Measurements from ENCODE around the gene NRP1. TPM values are rescaled to one million over a fixed set of nuclear protein-coding genes. Genes with fewer than 3 reads are reported as not detected.

The NRP1 gene
- polyA plus RNA-seq, 3 donors = 149 to 166 (median 158) TPM

DNA sequence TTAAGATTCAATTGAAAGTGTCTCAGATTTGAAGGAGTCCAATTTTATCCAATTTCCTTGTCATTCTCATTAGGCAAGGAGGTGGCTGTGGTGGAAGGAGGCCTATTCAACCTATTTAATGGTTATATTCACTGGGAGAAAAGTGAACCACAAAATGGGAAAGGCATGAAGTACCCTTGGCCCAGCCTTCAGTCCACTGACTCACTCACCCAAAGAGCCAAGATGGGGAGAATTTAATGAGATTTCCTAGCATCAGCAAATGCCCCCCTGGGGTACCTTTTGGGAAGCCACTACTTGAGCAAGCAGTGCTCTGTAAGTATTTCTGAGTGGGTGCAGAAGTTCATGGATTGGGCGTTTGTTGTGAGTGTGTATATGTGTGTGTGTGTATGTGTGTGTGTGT lies 144.1 kb downstream of the NRP1 start:
- DNase-seq = no peak

DNA sequence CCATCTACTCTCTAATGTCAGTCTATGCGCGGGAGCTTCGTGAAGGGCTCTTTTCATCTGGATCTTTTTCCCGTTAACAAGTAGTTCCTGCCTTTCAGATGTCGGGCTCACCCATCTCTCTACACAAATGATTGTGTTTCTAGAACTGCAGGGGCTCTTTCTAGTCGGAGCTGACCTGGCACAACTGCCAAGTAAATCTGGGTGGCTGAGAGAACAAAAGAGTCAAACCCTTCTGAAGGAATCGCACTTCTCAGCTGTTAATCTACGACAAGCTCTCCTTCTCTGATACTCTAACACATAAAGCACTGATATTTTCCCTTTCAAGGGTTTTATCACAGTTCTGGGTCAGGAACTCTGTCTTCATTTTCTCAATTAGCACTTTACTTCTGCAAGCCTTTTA lies 144.7 kb downstream of the NRP1 start:
- DNase-seq = no peak

DNA sequence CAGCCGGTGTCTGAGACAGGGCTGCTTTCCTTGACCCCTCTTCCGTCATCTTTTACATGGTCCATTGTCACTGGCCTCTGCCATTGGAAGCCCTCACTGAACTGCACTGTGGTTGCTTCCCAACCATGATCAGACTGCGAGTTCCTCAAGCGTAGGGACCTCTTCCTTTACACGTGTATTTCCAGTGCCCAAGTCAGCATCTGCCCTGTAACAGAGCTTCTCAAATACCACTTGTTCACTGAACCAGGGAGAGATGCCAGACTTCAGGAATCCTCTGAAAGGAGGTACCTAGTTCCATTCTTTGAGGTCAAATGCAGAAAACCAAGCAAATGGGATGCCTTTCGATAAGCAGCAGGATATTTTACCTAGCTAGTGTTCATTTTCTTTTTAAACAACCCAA lies 145.1 kb downstream of the NRP1 start:
- peak; percentile 46 for DNase-seq

DNA sequence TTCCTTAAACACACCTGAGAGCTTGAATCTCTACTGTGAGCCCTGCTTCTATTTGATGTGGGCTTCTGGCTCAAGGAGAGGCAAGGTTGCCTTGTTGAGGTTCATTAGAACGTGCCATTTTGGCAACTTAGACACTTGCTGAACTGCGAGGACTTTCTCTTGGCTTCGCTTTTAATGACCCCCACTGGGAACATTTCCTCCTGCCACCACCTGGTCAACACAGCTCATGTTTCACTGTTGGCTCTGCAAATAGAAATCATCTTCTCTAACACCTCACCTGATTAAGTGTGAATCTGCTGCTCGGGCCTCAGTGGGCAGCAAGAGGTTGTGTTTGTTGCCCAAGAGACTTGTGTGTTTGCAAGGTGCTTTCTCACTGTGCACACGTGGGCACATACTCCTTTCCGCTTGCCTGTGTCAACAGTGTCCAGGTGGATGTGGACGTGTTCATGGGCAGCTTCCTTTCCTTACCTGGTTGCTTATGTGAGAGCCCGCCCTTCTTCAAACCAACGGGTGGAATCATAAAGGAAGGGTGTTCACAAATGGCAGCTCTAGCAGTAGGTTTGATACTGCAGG lies 147.0 kb downstream of the NRP1 start:
- no peak for DNase-seq

DNA sequence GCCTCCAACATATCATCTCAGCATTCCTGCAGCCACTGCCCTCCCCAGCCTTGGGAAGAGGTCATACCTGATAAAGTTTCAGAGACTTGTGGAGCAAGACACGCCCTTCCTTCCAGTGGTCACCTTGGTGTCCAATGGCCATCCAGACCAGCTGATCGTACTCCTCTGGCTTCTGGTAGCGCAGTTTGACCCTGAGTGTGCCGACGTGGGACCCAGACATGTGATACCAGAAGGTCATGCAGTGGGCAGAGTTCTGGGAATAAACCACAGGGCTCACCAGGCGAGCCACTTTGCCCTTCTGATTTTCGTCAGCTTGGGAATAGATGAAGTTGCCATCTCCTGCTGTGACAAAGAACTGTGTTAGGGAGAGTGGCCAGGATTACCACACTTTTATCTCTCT lies 148.3 kb downstream of the NRP1 start:
- DNase-seq = no peak

DNA sequence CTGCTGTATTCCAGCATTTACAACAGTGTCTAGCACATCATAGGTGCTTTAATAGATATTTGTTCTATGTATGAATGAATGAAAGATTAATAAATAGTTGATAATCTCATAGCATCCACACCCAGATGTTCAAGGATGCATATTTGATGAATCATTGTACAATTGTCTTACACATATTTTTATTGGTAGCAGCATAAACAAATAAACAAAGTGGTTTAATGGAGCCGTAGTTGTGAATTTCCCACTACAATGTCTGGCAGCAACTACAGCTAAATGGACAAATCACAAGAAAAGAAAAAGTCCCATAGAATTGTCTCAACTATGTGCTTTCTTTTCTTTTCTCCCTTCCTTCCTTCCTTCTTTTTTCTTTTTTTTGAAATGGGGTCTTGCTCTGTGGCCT lies 150.8 kb downstream of the NRP1 start:
- DNase-seq = no peak

DNA sequence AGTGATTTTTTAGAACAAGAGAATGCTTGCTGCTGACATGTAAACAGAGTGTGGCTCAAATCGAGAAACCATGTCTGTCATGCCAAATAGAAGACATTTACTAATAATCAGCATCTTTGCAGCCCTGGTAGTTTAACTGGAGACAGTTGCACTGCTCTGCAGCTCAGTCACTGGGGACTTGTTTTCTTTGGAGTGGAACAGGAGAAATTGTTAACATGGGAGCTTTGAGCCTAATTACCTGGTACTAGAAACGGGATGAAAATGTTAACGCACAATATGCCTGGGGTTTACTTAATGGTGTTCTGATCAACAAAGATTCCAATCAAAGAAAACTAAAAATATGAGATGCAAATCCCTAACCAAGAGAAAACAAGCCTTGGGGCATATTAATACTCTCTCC lies 153.5 kb downstream of the NRP1 start:
- DNase-seq = no peak

DNA sequence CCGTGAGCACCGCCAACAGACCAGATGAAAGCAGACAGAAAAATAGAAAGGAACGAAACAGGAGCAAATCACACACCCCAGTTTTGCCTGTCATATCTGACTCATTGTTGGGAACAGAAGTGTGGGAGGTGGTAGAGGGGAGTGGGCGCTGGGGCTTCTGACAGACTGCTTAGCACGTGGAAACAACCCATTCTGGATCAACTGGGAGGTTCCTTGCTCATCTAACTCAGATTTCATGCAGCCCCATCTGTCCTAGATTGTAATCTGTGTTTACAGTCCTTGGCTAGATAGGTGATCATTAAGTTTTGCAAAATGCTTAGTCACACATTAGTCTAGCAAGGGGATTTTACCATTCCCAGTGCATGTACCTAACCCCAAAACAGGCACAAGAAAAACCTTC lies 154.1 kb downstream of the NRP1 start:
- DNase-seq = no peak

DNA sequence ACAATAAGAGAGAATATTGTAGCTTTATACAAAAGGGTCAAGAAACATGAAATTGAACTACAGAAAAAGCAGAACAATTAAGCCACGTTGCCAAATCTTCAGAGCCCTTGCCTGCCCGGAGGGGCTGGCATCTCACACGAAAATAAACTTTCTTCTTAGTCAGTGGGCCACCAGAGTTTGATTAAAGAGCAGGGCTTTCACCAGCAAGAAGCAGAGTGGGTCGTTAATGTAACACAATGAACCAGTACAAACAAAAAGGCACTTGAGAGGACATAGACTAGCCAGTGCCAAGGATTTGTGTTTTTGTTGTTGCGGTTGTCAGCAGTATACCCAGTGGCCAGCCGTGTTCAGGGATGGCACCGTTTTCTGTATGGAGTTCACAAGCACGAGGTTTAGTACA lies 155.4 kb downstream of the NRP1 start:
- no peak for DNase-seq

DNA sequence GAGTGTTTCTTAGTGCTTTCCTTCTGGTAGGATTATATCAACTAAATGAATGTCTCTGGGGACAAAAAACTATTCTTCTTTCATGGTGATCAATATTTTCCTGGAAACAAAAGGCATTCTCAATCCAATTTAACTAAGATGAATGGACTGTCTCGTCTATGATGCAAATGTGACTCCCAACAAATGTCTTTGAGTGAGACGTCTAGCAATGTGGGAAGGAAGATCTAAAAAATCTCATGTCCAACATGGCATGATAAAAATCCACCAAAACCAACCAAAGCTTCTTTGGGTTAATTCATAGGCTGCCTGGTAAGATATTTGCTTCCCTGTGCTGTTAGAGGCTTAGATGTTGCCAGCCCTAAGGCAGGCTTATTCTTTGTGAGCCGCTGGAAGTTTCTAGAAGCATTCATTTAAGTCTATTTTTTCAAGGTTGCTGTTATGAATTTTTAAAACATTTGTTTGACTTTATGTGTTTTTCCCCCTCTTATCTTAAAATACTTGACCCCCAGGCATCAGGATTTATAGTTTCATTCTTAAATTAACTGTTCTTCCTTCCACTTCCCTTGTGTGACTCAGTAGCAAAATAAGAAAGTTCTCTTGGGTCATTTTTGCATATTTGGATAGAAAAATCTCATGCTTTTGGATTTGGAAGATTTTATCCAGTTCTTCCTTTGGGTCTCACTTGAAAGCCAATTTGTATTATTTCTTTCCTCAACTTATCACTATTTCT lies 156.3 kb downstream of the NRP1 start:
- no peak for DNase-seq

DNA sequence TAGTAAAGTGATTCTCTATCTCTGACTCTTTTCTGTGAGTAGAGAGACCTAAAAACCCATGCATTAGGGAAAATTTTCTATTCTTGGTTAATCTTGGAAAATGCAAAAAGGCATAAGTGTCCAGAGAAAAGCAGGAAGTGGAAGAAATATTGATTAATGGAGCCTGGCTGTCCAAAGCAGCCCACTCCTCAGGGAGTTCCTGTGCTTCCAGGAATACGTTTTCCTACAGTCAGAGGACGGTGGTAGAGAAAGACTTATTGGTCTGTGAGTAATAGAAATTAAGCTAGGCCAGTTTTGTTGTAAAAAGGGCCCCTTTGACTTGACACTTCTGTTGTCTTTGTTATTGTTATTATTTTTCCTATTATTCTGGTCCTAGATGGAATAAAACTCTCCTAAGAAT lies 157.8 kb downstream of the NRP1 start:
- DNase-seq = no peak

DNA sequence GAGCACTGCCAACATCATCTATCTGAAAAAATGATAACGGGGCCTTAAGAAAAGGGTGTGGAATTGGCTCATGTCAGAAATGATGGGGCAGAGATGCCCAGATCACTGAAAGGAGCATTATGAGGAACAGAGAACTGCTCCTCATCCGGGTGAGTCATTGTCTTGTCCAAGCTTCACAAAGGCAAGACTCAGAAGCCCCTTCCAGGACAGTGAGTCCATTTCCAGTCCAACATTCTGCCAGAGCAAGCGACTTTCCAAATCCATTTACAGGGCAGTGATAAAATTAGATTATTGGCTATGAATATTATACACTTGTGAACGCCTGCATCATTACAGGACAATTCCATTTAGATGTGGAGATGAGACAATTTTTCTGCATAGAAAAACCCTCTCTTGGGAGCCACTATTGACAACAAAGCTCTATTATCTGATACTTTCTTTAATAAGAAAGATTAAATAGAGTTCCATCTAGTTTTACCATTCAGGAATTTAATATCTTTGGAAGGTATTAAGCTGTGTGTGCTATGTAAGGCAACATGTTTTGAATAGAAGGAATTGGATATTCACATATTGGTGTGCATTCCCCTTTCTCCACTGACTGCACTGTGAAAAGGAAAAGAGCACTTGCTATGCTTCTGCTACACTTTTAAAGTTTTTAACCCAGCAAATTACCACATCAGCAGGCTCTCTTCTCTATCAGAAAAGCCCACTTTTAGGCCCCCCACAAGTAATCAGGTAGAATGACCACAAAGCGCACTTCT lies 159.6 kb downstream of the NRP1 start:
- DNase-seq = no peak

DNA sequence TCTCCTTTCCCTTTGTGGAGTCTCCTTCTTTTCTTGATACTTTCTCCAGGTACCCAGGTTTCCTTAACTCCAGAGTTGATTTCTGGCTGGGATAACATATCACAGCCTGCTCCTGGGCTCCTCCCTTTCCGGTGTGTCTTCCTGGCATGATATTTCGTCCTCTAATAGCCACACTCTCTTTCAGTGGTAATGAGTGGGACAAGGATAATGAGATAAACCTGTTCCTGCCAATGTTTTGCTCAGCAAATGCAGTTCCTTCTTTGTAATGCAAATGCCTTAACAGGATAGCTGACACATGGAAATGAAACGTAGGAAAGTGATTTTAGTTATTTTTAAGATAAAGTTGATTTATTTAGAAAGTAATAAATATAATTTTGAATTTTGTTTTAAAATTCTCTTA lies 168.6 kb downstream of the NRP1 start:
- DNase-seq = no peak

DNA sequence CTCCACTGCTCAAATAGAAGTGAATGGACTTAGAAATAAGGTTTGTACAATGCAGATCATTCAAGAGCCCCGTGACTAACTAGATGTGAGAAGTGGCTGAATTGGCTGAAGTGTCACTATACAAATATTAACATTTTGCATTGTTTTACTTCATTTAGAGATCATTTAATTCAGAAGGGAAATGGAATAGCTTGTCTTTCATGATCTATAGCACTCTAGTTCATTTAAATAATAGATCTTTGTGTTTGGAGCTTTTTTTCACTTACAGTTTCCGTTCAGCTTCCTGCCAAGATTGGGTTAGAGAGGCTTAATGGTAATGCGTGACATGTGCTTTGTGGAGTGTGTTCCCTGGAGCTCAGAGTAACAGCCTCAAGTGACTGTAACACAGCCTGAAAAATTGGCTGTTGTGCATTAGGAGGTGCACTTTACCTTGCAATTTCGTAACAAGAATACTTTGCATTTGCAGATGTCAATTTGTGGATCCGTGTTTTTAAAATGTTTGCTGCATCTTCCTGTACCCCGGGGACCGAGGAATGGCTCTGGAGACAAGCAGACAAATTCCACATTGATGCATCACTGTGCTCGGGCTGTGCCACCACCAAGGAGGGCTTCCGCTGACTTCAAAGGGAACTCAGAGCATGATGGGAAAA lies 170.3 kb downstream of the NRP1 start:
- peak; percentile 16 for DNase-seq

DNA sequence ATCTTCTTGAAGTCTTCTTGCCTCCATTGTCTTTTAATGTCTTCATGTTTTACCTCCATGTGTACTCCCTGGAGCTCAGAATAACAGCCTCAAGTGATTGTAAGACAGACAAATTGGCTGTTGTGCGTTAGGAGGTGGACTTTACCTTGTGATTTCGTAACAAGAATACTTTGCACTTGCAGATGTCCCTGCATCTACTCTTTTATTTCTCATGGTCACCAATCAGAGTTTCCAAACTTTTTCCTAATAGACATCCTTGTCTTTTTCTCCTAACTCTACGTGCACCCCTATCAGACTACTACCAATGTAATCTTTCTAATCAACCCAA lies 172.3 kb downstream of the NRP1 start:
- DNase-seq = no peak

DNA sequence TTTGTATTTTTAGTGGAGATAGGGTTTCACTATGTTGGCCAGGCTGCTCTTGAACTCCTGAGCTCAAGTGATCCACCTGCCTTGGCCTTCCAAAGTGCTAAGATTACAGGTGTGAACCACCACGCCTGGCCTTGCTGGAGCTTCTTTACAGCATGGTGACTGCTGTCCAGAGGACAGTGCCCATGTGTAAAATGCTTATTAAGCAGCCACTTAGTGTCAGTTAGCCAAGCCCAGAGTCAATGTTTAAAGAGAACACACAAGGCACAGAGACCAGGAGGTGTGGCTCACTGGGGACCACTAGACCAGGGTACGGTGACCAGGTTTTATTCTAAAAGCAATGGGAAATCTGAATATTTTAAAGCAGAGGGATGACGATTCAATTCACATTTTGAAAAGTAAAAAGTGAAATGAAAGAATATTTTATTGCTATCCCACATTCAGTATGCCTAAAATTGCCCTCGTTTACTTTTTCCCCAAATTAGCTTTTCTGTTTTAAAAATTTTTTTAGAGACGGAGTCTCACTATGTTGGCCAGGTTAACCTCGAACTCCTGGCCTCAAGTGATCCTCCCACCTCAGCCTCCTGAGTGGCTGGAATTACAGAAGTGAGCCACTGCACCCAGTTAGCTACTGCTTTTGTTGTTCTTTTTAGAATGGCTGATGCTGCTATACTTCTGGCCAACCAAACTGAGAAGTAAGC lies 172.8 kb downstream of the NRP1 start:
- no peak for DNase-seq

DNA sequence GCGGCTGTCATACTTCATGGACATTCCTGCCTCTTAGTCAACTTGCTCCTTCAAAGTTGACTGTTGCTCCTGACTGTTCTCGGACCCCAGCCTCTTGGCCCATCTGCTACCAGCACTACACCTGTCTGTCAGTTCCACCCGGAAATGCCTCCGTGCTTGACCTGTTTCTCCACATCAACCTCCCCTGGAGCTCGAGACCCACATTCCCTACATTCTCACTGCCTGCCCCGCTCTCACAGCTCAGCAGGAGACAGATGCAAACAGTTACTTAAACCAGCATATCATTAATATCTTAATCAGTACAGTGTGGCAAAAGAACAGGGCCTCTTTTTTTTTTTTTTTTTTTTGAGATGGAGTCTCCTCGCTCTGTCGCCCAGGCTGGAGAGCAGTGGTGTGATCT lies 174.3 kb downstream of the NRP1 start:
- DNase-seq = peak; percentile 28

DNA sequence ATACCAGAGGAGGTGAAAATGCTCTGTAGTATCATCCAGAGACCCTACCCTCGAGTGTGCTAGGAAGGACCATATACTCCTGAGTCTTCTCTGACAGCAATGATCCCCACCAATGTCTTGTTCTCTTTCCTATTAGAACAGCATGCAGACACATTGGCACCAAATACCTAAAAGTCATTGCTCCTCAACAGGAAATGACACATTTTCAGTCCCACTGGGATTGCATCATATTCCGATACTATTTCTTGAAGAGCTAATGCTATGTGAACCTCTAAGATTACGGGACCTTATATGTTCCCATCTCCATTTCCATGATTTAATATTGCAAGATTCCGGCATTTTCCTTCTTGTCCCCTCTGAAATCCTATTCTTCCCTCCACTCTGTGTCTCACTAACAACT lies 177.4 kb downstream of the NRP1 start:
- DNase-seq = no peak

DNA sequence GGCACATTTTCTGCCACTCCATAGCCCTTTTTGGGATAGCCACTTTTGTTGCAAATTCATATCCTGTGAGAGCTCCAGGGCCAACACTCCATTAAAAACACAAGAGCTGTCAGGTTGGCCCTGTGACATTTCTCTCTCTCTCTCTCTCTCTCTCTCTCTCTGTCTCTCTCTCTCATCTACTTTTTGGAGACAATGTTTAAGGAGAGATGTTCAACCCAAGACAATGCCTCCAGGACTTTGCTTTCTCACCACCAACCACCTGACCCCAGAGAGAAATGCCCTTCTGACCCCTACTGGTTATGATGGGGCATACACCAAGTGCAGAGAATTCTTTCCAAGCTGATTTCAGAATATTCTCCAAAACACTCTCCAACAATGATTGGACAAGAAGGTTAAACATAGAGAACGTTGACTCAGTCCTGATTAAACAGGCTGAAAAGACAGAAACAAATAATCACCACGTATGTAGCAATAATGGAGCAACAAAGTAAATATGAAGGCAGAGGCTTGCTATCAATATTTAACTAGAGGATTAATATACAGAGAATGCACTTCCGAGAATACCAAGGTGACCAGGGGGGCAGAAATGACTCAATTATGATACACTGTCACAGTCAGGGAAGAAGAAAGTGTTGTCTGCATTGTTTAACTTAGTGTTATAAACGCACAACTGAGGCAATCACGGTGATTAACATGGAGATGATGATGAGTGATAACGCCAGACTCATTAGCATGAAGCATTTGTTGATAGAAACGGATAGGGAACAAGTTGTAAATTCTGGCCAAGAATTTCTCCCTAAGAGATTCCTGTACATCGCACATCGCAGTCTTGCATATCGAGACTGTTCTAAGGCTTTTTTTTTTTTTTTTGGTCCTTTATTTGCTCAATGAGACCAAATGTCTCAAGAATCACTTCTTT lies 178.5 kb downstream of the NRP1 start:
- DNase-seq = no peak

DNA sequence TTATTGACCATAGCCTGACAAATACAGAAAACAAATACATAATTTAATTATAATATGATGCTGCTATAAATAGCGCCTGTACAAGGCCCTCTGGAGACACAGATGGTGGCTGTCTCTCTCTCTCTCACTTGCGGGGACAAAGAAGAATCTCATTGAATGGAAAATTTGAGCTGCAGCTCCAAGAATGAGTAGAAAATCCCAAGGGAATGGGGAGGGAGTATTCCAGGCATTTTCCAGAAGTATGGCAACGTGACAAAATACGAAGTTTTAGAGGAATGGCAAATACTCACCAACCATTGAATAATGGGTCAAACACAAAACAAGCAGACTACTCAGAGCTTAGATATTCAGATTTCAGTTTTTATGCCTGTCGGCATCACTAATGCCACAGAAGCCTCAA lies 179.9 kb downstream of the NRP1 start:
- DNase-seq = no peak

DNA sequence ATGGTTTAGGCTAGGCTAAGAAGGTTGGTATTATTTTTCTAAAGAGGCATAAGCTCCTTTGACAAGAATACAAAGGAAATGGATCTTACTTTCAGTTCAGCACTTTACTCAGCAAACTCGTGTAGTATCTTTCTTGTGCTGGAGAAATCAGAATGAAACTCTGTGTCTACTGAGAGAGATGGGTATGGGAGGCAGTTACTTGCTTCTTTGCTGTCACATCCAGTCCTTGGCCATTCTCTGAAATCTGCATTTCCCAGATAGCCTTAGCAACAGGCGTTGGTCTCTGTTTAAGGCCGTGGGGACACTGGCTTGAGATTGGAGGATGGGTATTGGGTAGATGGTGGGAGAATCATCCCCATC lies 180.5 kb downstream of the NRP1 start:
- no peak for DNase-seq

Measured in renal pelvis (tissue), 4 donors.